SK-N-SH (cell line): ENCODE results near the gene CCDC171.

Experiments used
- JUND ChIP-seq: IDR thresholded peaks from 2 replicates; pipeline ENCODE4 v1.4.0; 2012
- SMC3 ChIP-seq: IDR thresholded peaks from 2 replicates; pipeline ENCODE4 v1.6.1; 2012; ENCODE audit warnings: low read depth, low read length, improper control_type of control experiment

- TF ChIP-seq JUND = no peak
- TF ChIP-seq SMC3 = no peak
These were observed 26.9 kb upstream of the CCDC171 start for GRCh38 chr9:15525958-15526357.
